DOHH2 (cell line): ENCODE results near the gene NFKBIL1.

Experiments
- EZH2phosphoT487 ChIP-seq: fragments of 200-600 bp; sonication (generic); IDR thresholded peaks from 2 replicates; pipeline ENCODE4 v1.6.1; 2017; ENCODE audit warnings: borderline replicate concordance, mild to moderate bottlenecking, antibody characterized with exemption, low read length, moderate library complexity, mixed read lengths
- TF ChIP-seq, protein P1 (sequence below): fragments of 200-600 bp; sonication (generic); IDR thresholded peaks from one replicate; pipeline ENCODE4 v1.5.1; 2014; ENCODE audit warnings: antibody characterized with exemption, mild to moderate bottlenecking, low read depth, low read length; ENCODE audit not compliant: poor library complexity, severe bottlenecking

DNA sequence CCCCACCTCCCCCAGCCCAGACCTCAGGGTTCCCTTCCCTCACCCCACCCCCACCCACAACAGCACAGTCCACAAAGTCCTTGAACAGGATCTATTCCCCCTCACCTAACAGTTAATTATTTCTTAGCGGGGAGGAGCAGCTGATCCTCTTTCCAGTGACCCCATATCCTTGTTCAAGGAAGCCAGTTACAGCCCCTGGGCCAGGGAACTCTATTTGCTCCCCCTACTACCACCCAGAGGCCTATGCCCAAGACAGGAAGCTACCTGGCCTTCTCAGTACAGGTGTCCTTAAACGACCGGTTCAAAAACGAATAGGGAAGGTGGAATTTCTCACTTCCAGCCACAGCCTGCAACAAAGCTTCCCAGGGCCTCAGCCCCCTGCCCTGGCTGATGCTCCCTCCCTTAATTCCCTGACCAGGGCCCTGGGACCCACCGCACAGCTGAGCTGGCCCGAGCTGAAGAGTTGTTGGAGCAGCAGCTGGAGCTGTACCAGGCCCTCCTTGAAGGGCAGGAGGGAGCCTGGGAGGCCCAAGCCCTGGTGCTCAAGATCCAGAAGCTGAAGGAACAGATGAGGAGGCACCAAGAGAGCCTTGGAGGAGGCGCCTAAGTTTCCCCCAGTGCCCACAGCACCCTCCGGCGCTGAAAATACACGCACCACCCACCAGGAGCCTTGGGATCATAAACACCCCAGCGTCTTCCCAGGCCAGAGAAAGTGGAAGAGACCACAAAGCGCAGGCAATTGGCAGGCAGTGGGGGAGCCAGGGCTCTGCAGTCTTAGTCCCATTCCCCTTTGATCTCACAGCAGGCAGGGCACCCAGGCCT lies 17.9 kb upstream of the NFKBIL1 start:
- TF ChIP-seq, protein P1, sequence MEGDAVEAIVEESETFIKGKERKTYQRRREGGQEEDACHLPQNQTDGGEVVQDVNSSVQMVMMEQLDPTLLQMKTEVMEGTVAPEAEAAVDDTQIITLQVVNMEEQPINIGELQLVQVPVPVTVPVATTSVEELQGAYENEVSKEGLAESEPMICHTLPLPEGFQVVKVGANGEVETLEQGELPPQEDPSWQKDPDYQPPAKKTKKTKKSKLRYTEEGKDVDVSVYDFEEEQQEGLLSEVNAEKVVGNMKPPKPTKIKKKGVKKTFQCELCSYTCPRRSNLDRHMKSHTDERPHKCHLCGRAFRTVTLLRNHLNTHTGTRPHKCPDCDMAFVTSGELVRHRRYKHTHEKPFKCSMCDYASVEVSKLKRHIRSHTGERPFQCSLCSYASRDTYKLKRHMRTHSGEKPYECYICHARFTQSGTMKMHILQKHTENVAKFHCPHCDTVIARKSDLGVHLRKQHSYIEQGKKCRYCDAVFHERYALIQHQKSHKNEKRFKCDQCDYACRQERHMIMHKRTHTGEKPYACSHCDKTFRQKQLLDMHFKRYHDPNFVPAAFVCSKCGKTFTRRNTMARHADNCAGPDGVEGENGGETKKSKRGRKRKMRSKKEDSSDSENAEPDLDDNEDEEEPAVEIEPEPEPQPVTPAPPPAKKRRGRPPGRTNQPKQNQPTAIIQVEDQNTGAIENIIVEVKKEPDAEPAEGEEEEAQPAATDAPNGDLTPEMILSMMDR: no peak
- no peak for TF ChIP-seq EZH2phosphoT487
